NCI-H510A treated with DMSO at 0.1 percent for 48 hours (cell line): Measurements from ENCODE around the gene BLVRA.
"Not testable (repeated sequence)": the region's sequence is repeated elsewhere in the genome, so short reads cannot be mapped to it uniquely, and the experiment has no call there.

Experiments used
- DNase-seq: peaks from one replicate; lab custom pipeline; 2025; lab: John Stamatoyannopoulos, UW

Gene BLVRA

DNA sequence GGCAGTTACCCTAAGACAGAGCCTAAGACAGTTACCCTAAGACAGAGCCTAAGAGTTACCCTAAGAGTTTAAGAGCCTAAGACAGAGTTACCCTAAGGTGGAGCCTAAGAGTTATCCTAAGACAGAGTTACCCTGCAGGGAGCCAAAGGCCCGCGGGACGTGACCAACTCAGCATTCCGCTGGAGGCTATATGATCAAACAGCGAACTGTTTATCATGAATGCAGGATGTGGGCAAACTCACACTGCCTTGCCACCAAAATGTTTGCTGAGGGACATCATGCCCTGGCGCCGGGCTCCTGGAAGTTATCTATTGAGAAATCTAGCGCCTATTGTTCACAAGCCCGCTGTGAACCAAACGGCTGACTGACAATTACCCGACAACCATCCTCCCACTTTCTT is 49.9 kb downstream of the BLVRA start:
- no peak for DNase-seq

DNA sequence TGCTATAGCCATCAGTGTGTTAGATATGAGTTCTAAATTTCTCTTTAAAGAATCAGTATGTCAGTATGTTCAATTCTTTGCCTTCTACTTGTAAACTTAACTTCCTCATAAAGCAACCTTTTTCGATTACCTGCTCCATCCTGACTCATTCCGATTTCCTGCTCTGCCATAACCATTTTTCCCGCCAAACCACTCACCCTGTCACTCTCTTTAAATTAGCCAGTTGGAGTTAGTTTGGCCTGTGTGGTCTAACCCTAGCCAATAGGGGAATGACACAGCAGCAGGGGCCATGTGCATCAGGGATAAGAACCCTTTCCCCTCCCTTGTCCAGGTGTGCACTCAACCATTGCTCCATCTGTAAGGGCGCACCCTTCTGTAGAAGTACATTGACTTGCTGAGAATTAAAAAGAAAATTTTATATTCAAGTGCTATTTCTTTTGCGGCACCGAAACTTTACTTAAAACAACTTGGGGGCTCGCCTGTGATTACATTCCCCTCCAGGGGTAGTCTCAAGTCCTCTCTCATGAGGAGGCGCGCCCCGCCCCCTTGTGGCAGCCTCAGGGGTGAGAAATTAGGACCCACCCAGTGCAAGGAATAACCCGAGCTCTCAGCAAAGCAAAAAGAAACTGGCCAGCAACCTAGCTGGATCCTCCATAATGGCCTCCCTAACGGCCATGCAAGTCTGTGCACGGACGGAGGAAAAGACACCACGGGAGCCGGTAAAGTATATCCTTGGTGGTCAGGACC is 51.9 kb downstream of the BLVRA start:
- DNase-seq: not testable (repeated sequence)

DNA sequence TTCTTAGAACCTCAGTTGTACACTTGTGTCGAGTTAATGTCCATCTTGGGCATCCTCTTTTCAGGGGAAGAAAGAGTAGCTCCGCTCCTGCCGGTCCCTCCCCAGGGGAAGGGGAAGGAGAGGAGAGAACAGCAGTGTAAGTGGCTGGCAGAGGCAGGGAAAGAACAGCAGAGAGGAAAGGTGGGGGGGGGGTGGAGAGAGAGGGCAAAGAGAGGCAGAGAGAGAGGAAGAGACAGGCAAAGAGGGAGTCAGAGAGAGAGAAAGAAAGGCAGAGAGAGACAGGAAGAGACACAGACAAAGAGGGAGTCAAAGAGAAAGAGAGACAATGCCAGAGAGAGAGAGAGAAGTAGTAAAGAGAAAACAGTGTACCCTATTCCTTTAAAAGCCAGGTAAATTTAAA is 56.9 kb downstream of the BLVRA start:
- DNase-seq: no peak

DNA sequence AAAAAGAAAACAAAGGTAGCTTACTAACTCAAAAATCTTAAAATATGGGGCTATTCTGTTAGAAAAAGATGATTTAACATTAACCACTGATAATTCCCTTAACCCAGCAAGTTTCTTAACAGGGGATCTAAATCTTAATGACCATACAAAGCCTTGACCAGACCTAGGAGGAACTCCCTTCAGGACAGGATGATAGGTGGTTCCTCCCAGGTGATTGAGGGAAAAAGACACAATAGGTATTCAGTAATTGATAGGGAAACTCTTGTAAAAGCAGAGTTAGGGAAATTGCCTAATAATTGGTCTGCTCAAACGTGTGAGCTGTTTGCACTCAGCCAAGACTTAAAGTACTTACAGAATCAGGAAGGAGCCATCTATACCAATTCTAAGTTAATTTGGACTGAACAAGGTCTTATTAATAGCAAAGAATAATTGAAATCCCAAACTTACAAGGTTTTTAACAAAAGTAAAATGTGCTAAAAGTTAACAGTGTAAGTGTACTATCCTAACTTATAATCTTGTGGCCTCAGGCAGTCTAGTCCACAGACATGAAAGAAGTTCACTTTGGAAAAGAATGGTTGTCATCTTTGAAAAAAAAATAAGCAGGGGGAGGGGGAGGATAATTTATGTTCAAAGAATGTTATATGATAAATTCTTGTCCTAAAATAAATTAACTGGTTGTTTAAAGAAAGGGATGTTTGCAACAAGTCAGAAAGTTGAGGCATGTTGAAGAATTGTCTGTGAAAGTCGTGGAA is 57.7 kb downstream of the BLVRA start:
- not testable (repeated sequence) for DNase-seq

DNA sequence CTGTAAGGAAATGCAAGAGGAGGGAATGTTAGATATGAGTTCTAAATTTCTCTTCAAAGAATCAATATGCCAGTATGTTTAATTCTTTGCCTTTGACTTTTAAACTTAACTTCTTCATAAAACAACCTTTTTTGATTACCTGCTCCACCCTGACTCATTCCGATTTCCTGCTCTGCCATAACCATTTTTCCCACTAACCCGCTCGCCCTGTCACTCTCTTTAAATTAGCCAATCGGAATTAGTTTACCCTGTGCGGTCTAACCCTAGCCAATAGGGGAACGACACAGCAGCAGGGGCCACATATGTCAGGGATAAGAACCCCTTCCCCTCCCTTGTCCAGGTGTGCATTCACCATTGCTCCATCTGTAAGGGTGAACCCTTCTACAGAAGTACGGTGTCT is 64.9 kb downstream of the BLVRA start:
- DNase-seq: not testable (repeated sequence)

DNA sequence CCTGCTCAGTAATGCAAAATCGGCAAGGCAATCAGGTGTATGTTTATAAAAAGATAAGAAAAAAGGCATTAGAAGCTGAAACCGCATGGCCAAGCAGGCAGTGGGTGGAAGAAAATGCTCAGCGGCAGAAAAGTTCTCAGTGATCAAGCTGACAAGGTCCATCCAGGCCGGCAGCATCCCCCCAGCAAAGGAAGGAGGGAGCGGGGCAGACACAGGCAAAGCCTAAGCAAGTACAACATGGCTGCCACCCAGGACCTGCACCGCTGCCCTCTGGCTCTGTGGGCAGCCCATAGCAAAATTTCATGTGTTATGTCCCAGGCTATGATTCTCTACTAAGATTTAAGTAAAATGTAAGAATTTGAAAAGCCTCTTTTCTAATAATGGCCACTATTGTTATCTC is 65.5 kb downstream of the BLVRA start:
- no peak for DNase-seq

DNA sequence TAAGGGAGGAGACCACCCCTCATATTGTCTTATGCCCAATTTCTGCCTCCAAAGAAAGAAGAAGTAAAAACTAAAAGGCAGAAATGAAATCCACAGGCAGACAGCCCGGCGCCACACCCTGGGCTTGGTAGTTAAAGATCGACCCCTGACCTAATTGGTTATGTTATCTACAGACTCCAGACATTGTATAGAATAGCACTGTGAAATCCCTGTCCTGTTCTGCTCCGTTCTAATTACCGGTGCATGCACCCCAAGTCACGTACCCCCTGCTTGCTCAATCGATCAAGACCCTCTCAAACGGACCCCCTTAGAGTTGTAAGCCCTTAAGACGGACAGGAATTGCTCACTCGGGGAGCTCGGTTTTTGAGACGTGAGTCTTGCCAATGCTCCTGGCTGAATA is 66.0 kb downstream of the BLVRA start:
- not testable (repeated sequence) for DNase-seq

DNA sequence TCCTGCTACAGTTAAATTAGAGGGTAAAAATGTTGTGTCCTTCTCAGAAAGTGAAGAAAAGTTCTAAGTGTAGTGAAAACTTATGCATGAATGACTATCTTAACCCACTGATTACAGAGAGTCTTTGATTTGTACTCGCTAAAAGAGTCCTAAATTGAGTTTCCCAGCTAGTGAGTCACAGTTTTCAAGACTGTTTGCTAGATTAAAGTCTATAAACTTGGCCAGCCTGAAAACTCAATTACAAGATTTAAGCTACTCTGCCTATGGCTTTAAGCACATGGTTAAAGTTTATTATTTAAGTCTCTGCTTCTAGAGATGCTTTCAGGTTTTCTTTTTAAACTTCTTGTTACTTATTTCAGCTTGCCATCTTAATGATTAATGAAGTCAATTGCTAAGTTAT is 66.5 kb downstream of the BLVRA start:
- DNase-seq: no peak

DNA sequence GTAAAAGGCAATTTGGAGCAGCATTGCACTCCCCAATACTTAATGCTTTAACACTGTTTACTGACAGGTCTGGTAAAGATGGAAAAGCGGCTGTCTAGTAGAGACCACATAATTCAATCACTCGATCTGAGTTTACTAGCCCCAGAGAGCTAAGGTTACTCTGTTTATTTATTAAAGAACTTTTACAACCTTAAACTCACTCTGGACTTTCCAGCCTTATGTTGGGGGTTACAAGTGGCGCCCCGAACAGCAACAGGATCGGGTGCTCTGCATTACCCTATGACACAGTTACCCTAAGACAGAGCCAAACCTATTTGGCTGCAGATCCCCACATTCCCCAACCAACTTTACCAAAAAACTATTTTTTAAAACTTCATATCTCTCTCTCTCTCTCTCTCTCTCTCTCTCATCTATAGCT is 66.9 kb downstream of the BLVRA start:
- no peak for DNase-seq

DNA sequence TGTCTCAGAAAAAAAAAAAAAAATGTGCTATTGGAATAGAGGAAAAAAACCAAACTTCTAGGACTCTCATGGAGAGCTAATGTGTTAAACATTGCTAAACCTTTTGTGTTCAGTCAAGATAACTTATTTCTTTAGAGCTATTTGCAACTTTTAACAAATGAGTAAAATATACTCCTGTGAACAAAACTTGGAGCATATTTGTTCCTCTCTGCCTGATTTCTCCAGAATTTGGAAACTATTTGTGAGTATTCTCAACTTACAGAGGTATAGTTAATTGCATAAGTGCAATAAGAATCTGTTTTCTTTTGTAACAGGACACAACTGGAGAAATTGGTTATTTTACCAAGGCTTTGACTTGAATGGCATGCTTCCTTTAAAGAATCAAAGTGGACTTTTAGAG is 72.4 kb downstream of the BLVRA start:
- not testable (repeated sequence) for DNase-seq

DNA sequence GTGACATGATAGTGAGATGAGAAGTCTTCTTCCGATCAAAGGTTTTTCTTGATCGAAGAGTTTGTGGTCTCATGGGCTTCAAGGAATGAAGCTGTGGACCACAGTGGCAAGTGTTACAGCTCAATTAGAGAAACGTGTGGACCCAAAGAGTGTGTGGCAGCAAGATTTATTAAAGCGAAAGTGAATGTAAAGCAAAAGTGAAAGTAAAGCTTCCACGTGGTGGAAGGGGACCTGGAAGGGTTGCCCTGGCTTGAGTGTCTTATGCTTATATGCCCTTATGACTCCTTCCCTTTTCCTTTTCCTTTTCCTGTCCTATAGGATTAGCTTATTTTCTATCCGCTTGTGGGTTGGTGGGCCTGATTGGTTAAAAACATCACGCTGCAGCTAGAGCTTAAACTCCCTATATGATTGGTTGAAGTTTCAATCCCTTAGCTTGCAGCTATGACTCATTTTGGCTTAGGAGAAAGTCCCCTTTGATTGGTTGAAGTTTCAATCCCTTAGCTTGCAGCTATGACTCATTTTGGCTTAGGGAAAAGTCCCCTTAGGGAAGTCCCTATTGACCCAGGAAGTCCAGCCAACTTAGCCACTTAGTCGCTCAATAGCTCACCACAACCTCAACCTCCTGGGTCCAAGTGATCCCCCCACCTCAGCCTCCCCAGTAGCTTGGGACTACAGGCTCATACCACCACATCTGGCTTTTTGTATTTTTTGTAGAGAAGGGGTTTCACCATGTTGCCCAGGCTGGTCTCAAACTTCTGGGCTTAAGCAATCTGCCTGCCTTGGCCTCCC is 76.2 kb downstream of the BLVRA start:
- DNase-seq: no peak

DNA sequence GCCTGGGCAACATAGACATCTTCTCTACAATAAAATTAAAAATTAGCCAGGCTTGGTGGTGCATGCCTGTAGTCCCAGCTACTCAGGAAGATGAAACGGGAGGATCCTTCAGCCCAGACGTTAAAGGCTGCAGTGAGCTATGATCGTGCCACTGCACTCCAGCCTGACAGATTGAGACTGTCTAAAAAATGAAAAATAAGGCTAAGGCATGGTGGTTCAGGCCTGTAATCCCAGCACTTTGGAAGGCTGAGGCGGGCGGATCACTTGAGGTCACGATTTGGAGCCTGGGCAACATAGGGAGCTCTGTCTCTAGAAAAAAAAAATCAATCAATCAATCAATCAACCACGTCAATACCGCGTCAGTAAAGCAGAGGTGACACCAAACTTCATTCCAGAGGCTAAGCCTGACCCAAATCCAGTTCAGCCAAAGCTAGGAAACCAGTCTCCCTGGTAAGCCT is 79.8 kb downstream of the BLVRA start:
- DNase-seq: no peak

DNA sequence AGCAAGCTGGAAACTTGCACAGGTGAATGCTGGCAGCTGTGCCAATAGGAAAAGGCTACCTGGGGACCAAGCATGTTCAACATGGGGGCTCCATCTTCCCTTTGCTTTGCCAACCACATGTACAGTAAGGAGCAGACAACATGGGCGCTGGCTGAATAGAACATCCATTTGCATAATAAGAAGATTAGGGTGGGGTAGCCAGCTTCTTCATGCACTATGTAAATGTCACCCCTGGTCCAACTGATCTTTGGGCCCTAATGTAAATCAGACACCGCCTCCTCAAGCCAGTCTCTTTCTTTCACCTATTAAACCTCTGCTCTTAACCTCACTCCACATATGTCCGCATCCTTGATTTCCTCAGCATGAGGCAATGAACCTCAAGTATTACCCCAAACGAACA is 84.8 kb downstream of the BLVRA start:
- DNase-seq: no peak

DNA sequence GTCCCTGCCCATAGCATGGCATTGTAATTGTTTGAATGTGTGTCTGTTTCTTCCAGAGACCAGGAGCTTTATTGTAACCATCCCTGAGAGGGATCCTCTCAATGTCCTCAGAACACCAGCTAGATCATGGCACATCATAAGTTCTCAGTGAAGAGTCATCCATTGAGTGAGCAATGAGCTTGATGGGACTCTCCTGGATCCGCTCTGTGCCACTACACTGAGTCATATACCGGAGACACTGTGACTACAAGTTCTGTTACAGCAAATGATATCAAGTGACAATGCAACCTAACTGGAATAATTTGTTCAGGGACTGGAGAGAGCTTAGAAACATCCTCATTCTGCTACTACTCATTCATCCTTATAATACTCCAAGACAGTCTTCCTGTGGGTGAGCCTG is 85.8 kb downstream of the BLVRA start:
- no peak for DNase-seq

DNA sequence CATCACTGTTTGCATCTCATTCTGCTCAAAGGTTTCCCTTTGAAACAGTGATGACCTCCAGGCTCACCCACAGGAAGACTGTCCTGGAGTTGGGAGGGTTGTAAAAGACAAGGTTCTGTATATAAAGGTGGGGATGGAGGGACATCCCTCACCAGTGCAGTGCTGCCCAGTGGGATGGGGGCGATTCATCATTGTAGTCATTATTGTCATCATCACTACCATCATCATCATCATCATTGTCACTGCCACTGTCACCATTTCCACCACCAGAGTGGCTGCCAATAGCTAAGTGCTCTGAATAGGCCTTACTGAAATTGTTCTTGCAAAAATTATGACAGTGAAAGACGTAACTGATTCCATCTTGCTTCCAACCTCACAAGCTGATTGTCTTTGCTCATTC is 86.2 kb downstream of the BLVRA start:
- no peak for DNase-seq

DNA sequence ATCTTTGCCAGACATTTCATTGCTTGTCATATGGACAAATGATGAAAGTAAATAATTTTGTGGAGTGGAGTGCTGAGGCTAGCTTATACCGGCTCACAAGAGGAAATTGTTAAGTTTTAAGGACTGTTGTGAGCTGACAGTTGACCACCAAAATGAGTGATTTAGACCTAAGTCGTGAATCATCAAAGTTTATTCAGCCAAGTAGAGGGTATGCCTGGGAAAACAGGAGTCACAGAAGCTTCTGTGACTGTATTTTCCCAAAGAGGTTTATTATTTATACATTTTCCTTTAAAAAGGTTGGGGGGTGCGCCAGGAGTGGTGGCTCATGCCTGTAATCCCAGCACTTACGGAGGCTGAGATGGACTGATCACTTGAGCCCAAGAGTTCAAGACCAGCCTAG is 89.0 kb downstream of the BLVRA start:
- no peak for DNase-seq

DNA sequence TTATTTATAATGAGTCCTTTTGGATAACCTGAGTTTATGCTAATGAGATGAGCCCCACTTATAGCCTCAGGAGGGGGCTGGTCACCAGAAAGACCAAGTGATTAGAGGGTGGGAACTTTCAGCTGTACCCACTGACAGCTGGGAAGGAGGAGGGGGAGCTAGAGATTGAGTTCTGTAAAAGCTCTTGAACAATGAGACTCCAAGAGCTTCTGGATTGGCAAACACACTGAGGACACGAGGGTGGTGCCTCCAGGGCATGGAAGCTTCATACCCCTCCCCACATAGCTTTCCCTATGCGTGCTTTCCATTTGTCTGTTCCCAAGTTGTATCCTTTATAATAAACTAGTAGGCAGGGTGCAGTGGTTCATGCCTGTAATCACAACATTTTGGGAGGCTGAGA is 90.6 kb downstream of the BLVRA start:
- DNase-seq: no peak

DNA sequence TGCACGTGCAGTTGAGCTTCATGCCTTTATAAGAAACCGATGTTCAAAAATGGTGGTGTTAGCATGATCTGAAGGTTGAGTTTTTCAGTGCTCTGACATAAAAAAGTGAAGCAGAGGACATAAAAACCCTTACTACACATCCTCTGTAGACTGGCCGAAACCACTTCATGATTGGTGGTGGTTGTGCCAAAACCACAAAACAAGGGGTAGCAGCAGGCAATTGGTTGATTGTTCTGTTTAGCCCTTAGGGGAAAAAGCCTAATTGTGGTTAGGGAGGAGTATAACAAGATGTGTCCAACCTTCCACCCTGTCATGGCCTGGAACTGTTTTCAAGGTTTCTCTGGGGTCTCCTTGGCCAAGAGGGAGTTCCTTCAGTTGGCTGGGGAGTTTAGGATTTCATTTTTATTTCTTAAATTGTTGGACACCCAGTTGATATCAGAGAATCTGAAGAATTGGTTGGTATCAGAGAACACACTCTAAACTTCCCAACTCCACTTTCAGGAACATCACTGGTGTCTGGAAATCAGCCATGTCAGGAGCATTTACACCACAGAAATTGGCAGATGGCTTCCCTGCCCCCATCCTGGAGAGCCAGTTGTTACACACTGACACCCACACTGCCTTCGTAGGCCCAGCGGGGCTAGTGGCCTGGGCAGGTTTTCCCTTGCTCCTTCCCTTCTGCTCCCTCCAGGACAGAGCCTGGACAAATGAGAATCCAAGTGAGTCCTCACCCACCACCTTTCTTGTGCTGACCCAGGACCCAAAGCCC is 92.1 kb downstream of the BLVRA start:
- DNase-seq: no peak

DNA sequence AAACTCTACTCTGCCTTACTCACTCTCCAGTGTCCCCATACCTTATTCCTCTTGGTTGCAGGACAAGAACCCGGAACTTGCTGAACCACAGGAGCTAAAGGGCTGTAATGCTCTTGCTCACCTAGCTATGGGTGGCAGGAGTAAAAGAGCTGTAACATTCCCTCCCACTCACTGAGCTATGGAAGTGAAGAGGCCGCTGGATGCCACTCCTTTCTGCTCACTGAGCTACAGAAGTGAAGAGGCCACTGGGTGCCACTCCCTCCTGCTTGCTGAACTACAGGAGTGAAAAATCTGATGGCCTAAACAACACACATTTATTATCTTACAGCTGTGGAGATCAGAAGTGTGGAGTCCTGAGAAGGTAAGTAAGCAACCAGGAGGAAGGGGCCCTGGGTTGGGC is 93.3 kb downstream of the BLVRA start:
- DNase-seq: no peak

DNA sequence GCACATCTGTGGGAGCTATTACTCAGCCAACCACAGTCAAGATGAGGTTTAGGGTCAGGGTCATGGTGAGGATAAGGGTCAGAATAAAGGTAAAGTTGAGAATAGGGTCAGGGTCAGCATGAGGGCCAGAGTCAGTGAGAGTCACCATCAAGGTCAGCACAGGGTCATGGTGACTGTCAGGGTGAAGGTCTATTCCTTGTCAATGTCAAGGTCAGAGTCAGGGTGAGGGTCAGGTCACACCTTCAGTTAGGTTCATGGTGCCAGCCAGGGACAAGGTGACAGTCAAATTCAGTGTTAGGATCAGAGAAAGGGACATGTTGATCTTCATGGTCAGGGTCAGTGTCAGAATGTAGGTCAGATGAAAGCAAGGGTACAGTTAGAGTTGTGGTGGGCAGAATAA is 96.7 kb downstream of the BLVRA start:
- no peak for DNase-seq

DNA sequence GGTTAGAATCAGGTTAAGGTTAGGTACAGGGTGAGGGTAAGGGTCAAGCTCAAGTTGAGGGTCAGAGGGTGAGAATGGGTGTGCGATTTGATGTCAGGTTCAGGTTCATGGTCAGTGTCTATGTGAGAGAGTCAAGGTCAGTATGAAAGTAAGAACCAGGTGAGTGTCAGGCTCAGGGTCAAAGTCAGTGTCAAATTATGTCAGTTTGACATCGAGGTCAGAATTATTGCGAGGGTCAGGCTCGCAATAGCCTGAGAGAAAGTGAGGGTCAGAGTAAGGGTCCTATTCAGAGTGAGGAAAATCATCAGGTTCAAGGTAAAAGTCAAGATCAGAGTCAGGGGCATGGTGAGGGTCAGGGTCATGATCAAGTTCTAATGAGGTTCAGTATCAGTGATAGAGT is 97.8 kb downstream of the BLVRA start:
- DNase-seq: no peak
